GM12872 (cell line): ENCODE results near the gene GARS1.
A peak's percentile ranks its signal among the peaks of the same experiment; 100 is the strongest.

Experiments used
- CTCF ChIP-seq: IDR thresholded peaks from 3 replicates; pipeline ENCODE4 v1.5.1; 2011; ENCODE audit warnings: low read depth, mild to moderate bottlenecking, low read length, moderate library complexity; ENCODE audit not compliant: insufficient read depth

GARS1 gene

GRCh38 chr7:30594540-30595435 lies at the start of gene GARS1:
Gene GARS1, plus strand, starts transcription at chr7:30594878. Its CDS starts 44 bp downstream, at chr7:30594922.
- TF ChIP-seq CTCF: no peak

GRCh38 chr7:30545791-30546555 lies 48.7 kb upstream of the GARS1 start:
- no peak for TF ChIP-seq CTCF

GRCh38 chr7:30546596-30546995 lies 48.1 kb upstream of the GARS1 start:
- no peak for TF ChIP-seq CTCF

- TF ChIP-seq CTCF: peak; percentile 81
Measured at GRCh38 chr7:30548845-30549244, 45.8 kb upstream of the GARS1 start.

- TF ChIP-seq CTCF: no peak
Measured at GRCh38 chr7:30549931-30550493, 44.7 kb upstream of the GARS1 start.

- TF ChIP-seq CTCF: no peak
Measured at GRCh38 chr7:30552330-30552729, 42.3 kb upstream of the GARS1 start.

GRCh38 chr7:30553141-30553540 lies 41.5 kb upstream of the GARS1 start:
- no peak for TF ChIP-seq CTCF
